Measurements from ENCODE around the gene ACKR3. TPM values are rescaled to one million over a fixed set of nuclear protein-coding genes. Genes with fewer than 3 reads are reported as not detected.

ACKR3 gene
- polyA plus RNA-seq, 1 experiment = 6.6 TPM

GRCh38 chr2:236554629-236555282 is 14.9 kb upstream of the ACKR3 start:
- POLR2A ChIA-PET = no interaction called here
- Histone ChIP-seq H3K27me3 (ENCODE audit: control insufficient read depth, insufficient read depth, low read length) (peaks cover 4% of the 10 kb centered on the region; the same call in 1 of the 2 replicates), H3K4me3 (ENCODE audit: low read depth, low read length) (no peak overlapping the region), H3K36me3 (ENCODE audit: control insufficient read depth, insufficient read depth, low read length) (no peaks in the 10 kb centered on the region)
- no peak for DNase-seq (ENCODE audit: low read depth)
- TF ChIP-seq CTCF (IDR thresholded peaks at IDR 0.05; ENCODE audit: insufficient read depth, low read depth, low read length) = no peak
- CTCF ChIA-PET = interaction anchor here (1.1 to 2.8 kb wide), 4 partner anchors 11 to 27 kb away, joined by 3 to 7 read pairs (median 4); partner anchors contain the start of gene ACKR3

GRCh38 chr2:236555481-236555880 is 14.1 kb upstream of the ACKR3 start:
- H3K36me3 ChIP-seq (ENCODE audit: control insufficient read depth, insufficient read depth, low read length) = no peaks in the 10 kb centered on the region
- CTCF ChIA-PET = interaction anchor here (1.5 to 2.8 kb wide), 3 partner anchors 11 to 28 kb away, joined by 3 to 7 read pairs (median 5); no protein-coding TSS in a partner anchor
- POLR2A ChIA-PET = no interaction called here
- peaks cover 4% of the 10 kb centered on the region; the same call in 1 of the 2 replicates for H3K27me3 ChIP-seq (ENCODE audit: control insufficient read depth, insufficient read depth, low read length)
- DNase-seq (ENCODE audit: low read depth) = no peak
- no peak for TF ChIP-seq CTCF (IDR thresholded peaks at IDR 0.05; ENCODE audit: insufficient read depth, low read depth, low read length)
- H3K4me3 ChIP-seq (ENCODE audit: low read depth, low read length) = no peak overlapping the region

GRCh38 chr2:236557306-236558030 is 12.2 kb upstream of the ACKR3 start:
- no peaks in the 10 kb centered on the region; the same call in 1 of the 2 replicates for H3K27me3 ChIP-seq (ENCODE audit: control insufficient read depth, insufficient read depth, low read length)
- TF ChIP-seq CTCF (IDR thresholded peaks at IDR 0.05; ENCODE audit: insufficient read depth, low read depth, low read length) = no peak
- CTCF ChIA-PET = interaction anchor here (0.6 to 1.1 kb wide), 3 partner anchors 9 to 42 kb away, joined by 3 read pairs; partner anchors contain the start of gene ACKR3
- H3K36me3 ChIP-seq (ENCODE audit: control insufficient read depth, insufficient read depth, low read length) = no peaks in the 10 kb centered on the region
- POLR2A ChIA-PET = no interaction called here
- H3K4me3 ChIP-seq (ENCODE audit: low read depth, low read length) = no peak overlapping the region
- no peak for DNase-seq (ENCODE audit: low read depth)

GRCh38 chr2:236558036-236558435 is 11.6 kb upstream of the ACKR3 start:
- POLR2A ChIA-PET = no interaction called here
- Histone ChIP-seq H3K4me3 (ENCODE audit: low read depth, low read length) (no peak overlapping the region), H3K27me3 (ENCODE audit: control insufficient read depth, insufficient read depth, low read length) (no peaks in the 10 kb centered on the region), H3K36me3 (ENCODE audit: control insufficient read depth, insufficient read depth, low read length) (no peaks in the 10 kb centered on the region)
- CTCF ChIA-PET = interaction anchor here (0.6 to 1.1 kb wide), 5 partner anchors 9 to 468 kb away, joined by 3 to 4 read pairs (median 3); partner anchors contain the start of gene ACKR3
- DNase-seq (ENCODE audit: low read depth) = no peak
- TF ChIP-seq CTCF (IDR thresholded peaks at IDR 0.05; ENCODE audit: insufficient read depth, low read depth, low read length) = no peak
